Measurements from ENCODE around the gene OR56A5. TPM values are rescaled to one million over a fixed set of nuclear protein-coding genes. Genes with fewer than 3 reads are reported as not detected.

Gene OR56A5
- total RNA-seq, 1 experiment from 2014 or later: not detected

DNA sequence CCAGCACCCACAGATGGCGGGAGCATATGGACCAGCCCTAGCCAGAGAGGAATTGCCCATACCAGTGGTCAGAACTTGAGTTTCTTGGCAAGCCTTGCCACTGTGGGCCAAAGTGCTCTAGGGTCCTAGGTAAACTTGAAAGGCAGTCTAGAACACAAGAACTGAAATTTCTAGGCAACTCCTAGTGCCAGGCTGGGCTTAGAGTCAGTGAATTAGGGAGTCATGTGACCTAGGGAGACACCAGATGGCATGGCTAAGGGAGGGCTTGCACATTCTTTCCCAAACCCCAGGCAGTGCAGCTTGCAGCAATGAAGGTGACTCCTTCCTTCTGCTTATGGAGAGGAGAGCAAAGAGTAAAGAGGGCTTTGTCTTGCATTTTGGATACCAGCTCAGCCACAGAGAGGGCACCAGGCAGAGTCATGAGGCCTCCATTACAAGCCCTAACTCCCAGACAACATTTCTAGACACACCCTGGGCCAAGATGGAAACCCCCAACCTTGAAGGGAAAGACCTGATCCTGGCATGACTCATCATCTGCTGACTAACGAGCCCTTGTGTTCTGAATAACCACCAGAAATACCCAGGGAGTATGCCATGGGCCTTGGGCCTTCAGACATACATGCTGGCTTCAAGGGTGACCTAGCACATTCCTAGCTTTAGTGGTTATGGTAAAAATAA, 45.4 kb downstream of the OR56A5 start:
- H3K23ac ChIP-seq (ENCODE audit: insufficient read length, low read depth, low read length): no peak overlapping the region
- no peak overlapping the region for H3T11ph ChIP-seq (ENCODE audit: low read length)
- H3K27ac Mint-ChIP-seq: no peak overlapping the region
- H2BK5ac ChIP-seq (ENCODE audit: insufficient read length, low read length): no peak overlapping the region
- no peak overlapping the region for H3K18ac ChIP-seq (ENCODE audit: insufficient read length, low read depth, low read length)
- no peak overlapping the region for H3K14ac ChIP-seq (ENCODE audit: insufficient read depth, low read length)
- no peaks in the 10 kb centered on the region for H3K4me1 Mint-ChIP-seq
- H4K5ac ChIP-seq (ENCODE audit: insufficient read length, low read depth, low read length): no peak overlapping the region
- no peak overlapping the region for H3K27ac ChIP-seq (ENCODE audit: insufficient read length, low read depth, low read length)
- H3K36me3 Mint-ChIP-seq (ENCODE audit: insufficient read depth in 1 of 3, low read depth in 3 of 3): peaks cover 0 to 16% (median 7%) of the 10 kb centered on the region in 3 experiments; a peak in 4 of 7 replicates
- H2BK120ac ChIP-seq (ENCODE audit: low read depth, low read length, poor library complexity, severe bottlenecking): no peak overlapping the region
- no CpG with 5 or more reads among the region's 2 CpGs for WGBS (ENCODE audit: extremely low coverage, insufficient read length, low lambda C conversion rate)
- no peak overlapping the region for H2BK20ac ChIP-seq (ENCODE audit: low read depth, low read length, poor library complexity, severe bottlenecking)
- no peaks in the 10 kb centered on the region for H3K79me2 ChIP-seq (ENCODE audit: insufficient read depth, low read length)
- H2BK12ac ChIP-seq (ENCODE audit: insufficient read length, low read depth, low read length): no peak overlapping the region
- no peak overlapping the region for H3K9ac ChIP-seq (ENCODE audit: extremely low read depth, insufficient read length, low read length)
- no peak overlapping the region for H3K4me2 ChIP-seq (ENCODE audit: insufficient read depth, insufficient read length, low read length)
- no peaks in the 10 kb centered on the region for H3K4me1 ChIP-seq (ENCODE audit: insufficient read depth, low read length)
- H3K4ac ChIP-seq (ENCODE audit: low read depth, low read length): no peak overlapping the region
- H3K79me1 ChIP-seq (ENCODE audit: insufficient read depth, low read depth, low read length, poor library complexity, severe bottlenecking): no peaks in the 10 kb centered on the region
- no peak overlapping the region for H3K4me3 Mint-ChIP-seq
- H4K8ac ChIP-seq (replicated peaks; ENCODE audit: insufficient read length, low read depth, low read length): no peak overlapping the region
- no peaks in the 10 kb centered on the region for H3K27me3 Mint-ChIP-seq (ENCODE audit: low read depth)
- H2AFZ ChIP-seq (ENCODE audit: low read length): no peak overlapping the region
- H2BK15ac ChIP-seq (ENCODE audit: low read depth, low read length): no peak overlapping the region
- no peaks in the 10 kb centered on the region for H3K27me3 ChIP-seq (ENCODE audit: insufficient read depth, low read length)
- H3K9me3 Mint-ChIP-seq: peaks cover 19 to 24% of the 10 kb centered on the region in 2 experiments
- no peaks in the 10 kb centered on the region for H3K23me2 ChIP-seq (ENCODE audit: insufficient read length, low read depth, low read length, poor library complexity, severe bottlenecking)
- no peak for DNase-seq
- no peak overlapping the region for H3K56ac ChIP-seq (ENCODE audit: insufficient read length, low read depth, low read length)
- no peak overlapping the region for H2AK5ac ChIP-seq (ENCODE audit: insufficient read length, low read length)
- no peaks in the 10 kb centered on the region for H4K20me1 ChIP-seq (ENCODE audit: control insufficient read depth, insufficient read depth, insufficient read length)
- H3K9me3 ChIP-seq (ENCODE audit: control insufficient read depth, low read depth, low read length): no peaks in the 10 kb centered on the region
- TF ChIP-seq, protein P1, sequence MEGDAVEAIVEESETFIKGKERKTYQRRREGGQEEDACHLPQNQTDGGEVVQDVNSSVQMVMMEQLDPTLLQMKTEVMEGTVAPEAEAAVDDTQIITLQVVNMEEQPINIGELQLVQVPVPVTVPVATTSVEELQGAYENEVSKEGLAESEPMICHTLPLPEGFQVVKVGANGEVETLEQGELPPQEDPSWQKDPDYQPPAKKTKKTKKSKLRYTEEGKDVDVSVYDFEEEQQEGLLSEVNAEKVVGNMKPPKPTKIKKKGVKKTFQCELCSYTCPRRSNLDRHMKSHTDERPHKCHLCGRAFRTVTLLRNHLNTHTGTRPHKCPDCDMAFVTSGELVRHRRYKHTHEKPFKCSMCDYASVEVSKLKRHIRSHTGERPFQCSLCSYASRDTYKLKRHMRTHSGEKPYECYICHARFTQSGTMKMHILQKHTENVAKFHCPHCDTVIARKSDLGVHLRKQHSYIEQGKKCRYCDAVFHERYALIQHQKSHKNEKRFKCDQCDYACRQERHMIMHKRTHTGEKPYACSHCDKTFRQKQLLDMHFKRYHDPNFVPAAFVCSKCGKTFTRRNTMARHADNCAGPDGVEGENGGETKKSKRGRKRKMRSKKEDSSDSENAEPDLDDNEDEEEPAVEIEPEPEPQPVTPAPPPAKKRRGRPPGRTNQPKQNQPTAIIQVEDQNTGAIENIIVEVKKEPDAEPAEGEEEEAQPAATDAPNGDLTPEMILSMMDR (conservative IDR thresholded peaks at IDR 0.05): no peak
- no peak overlapping the region for H4K91ac ChIP-seq (ENCODE audit: insufficient read length, low read depth, low read length)

Other genes starting within 250 kb of the OR56A5 start
- not detected in 2 replicates for gene OR56B1, start 232.0 kb downstream of the OR56A5 start, total RNA-seq (2021)
- gene OR52N4, start 214.3 kb downstream of the OR56A5 start, total RNA-seq (2021): not detected in 2 replicates
- gene OR52N5, start 185.1 kb downstream of the OR56A5 start, total RNA-seq (2021): not detected in 2 replicates
- not detected in 2 replicates for gene OR52N1, start 177.2 kb downstream of the OR56A5 start, total RNA-seq (2021)
- not detected in 2 replicates for gene OR52N2, start 159.6 kb downstream of the OR56A5 start, total RNA-seq (2021)
- not detected in 2 replicates for gene OR52E6, start 126.6 kb downstream of the OR56A5 start, total RNA-seq (2021)
- not detected in 2 replicates for gene OR52E8, start 110.8 kb downstream of the OR56A5 start, total RNA-seq (2021)
- not detected in 2 replicates for gene OR52E4, start 87.9 kb downstream of the OR56A5 start, total RNA-seq (2021)
- gene OR52E5, start 75.3 kb downstream of the OR56A5 start, total RNA-seq (2021): not detected in 2 replicates
- gene OR56A3, start 26.2 kb downstream of the OR56A5 start, total RNA-seq (2021): not detected in 2 replicates
- not detected in 2 replicates for gene OR52L1, start 18.5 kb upstream of the OR56A5 start, total RNA-seq (2021)
- not detected in 2 replicates for gene OR56A4, start 38.5 kb upstream of the OR56A5 start, total RNA-seq (2021)
- gene OR56A1, start 62.3 kb upstream of the OR56A5 start, total RNA-seq (2021): 0.07 TPM in 2 replicates
- not detected in 2 replicates for gene OR56B4, start 139.2 kb upstream of the OR56A5 start, total RNA-seq (2021)
- gene OR52B2, start 201.8 kb upstream of the OR56A5 start, total RNA-seq (2021): not detected in 2 replicates
- not detected in 2 replicates for gene OR52W1, start 230.7 kb upstream of the OR56A5 start, total RNA-seq (2021)
- gene C11orf42, start 237.1 kb upstream of the OR56A5 start, total RNA-seq (2021): not detected in 2 replicates

All from H9 (cell line).